NCI-H1694 (cell line): ENCODE measurements around the gene ERICH3.
A peak's percentile ranks its signal among the peaks of the same experiment; 100 is the strongest.
"Not testable (repeated sequence)": the region's sequence is repeated elsewhere in the genome, so short reads cannot be mapped to it uniquely, and the experiment has no call there.

Experiments used
- DNase-seq: peaks from one replicate; lab custom pipeline; 2025; lab: John Stamatoyannopoulos, UW

The ERICH3 gene

GRCh38 chr1:74681001-74681400, 7.4 kb upstream of the ERICH3 start:
- DNase-seq, result no peak

DNA sequence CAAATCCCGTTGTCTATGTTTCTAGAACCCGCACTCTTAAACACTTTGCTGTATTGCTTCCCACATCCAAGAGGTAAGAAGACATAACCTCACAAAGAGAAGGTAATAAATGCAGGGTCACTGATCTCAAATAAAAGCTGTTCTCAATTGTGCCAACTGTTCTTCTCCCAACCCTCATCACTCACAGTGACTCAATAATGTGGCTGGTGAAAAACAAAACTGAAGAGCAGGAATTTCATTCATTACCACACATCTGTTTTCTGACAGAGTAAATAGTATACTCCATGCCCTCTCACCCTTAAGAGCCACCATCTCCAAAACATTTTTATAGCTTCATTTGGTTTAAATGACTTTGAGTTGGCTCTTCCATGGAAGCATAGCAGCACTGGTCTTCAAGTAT, 6.2 kb upstream of the ERICH3 start:
- no peak for DNase-seq

DNA sequence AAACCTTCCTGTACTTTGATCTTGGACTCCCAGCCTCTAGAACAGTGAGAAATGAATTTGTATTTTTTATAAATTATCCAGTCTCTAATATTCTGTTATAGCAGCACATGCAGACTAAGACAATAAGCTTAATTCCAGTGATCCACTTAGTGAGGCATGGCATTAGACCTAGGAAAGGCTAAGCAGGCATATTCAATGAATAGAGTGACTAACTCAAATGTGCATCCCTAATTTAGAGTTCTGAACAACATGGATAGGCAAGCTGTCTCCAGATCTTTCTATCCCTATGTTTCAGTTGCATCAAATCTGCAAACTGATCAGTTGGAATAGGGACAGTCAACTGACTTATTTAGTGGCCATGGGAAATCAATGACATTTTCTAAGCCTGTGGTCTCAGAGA, 4.3 kb upstream of the ERICH3 start:
- no peak for DNase-seq

- no peak for DNase-seq
Measured at GRCh38 chr1:74674278-74675048, 871 bp upstream of the ERICH3 start.

- not testable (repeated sequence) for DNase-seq
Measured at GRCh38 chr1:74670866-74671265, 2.7 kb downstream of the ERICH3 start.

DNA sequence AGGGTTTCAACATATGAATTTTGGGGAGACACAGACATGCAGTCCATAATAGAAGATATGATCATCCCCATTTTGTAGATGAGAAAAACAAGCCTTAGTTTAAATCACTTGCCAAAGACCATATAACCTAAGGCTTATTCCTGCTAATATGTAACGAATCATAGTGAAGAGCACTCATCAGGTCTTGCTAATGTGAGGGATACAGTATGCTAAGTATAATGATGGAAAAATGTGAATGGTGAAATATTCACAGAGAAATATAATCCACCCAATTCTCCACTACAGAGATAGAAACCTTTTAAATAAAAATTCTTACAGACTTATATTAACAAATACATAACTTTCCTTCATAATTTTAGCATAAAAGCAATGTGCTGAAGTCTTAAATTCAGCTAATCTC, 18.9 kb downstream of the ERICH3 start:
- no peak for DNase-seq

DNA sequence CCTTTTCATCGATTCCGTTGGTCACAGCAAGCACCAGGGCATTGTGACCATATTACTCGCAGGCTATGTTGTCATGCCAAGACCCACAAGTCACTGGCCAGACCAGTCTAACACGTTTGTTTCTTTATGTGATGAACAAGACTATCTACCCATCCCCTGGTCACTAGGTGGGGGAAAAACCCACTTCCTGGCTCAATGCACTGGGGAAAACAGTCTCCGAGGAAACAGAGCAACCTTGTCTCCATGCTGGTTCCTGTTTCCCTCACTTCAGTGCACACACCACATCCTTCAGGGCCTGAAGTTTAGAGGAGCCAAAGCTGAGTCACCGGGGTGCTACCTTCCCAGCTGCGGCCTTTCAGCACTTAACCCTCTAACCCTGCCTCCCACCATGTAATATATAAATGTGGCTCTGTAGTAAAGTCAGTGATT, 20.9 kb downstream of the ERICH3 start:
- DNase-seq, result no peak

DNA sequence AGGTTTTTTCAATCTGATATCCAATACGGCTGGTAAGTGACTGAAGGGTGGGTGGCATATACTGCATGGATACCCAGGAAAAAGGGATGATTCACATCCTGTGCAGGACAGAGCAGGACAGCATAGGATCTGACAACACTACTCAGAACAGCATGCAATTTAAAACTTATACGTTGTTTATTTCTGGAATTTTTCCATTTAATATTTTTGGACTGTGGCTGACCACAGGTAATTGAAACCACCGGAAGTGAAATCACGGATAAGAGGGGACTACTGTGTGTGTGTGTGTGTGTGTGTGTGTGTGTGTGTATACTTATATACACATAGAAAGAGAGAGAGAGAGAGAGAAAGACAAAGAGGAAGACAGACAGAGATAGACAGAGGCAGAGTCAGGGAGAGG, 23.0 kb downstream of the ERICH3 start:
- no peak for DNase-seq

DNA sequence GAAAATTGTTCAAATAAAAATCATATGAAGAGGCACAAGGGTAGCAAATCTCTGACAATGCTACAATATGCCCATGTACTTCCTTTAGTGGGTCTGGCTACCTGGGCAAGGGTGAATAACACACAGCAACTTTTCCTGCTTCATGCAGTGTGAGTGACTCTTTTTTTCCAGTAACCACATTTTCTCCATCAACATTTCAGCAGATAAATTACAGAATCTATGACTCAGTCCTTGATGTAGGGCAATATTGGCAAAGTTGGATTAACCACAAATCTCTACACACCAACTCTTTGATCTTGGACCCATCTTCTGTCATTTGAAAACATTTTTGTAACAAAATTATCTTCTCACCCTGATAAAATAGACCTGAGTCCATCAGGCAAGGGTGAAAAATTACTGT, 31.7 kb downstream of the ERICH3 start:
- no peak for DNase-seq

DNA sequence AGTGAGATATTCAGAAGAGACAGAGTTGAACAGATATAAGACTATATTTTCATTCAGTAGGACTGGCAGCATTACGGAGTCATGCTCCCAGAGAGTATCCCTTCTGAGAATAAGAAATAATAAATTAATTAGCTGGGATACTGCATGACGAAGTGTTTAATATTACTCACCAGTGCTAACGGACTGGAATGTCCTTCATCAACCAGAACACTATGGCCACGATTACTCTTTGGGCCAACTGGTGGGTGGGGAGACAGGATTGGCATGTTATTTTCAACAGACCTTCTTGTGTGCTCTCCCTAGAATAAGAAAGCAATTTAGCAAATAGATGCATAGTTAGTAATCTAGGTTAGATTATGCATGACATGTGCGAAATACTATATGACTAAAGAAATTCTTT, 32.4 kb downstream of the ERICH3 start:
- DNase-seq, result no peak

DNA sequence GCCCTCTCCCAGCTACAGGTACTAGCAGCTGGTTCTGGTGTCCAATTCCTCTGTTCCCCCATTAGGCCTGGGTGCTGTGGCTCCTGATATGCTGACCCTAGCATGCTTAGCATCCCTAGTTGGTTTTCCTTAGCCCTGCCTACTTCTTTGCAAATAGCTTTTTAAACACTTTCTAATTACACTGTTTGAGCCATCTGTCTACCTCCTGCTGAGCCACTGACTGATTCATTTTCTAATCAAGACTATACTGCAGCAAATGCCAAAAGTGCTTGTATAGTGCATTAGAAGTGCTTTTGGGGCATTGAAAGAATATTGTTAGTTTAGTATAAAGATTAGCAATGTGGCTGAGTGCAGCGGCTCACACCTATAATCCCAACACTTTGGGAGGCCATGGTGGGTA, 36.3 kb downstream of the ERICH3 start:
- DNase-seq, result peak; percentile 76

DNA sequence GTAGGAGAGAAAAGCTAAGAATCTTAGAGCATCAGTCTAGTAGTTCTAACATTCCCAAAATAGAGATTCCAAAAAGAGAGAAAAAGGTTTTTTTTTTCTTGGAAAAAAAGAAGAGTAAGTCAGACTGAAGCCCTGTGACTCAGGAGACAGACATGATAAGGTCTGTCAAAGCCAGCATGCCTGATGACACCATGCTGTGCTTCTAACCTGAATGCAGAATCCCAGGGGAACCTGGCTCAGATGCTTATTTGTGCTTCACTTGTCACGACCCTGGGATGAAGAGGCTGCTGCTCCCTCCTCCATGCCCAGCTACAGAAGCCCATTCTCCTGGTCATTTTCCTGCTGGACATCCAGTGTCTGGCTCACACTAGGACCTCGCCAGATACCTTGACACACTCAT, 44.3 kb downstream of the ERICH3 start:
- peak; percentile 3 for DNase-seq

DNA sequence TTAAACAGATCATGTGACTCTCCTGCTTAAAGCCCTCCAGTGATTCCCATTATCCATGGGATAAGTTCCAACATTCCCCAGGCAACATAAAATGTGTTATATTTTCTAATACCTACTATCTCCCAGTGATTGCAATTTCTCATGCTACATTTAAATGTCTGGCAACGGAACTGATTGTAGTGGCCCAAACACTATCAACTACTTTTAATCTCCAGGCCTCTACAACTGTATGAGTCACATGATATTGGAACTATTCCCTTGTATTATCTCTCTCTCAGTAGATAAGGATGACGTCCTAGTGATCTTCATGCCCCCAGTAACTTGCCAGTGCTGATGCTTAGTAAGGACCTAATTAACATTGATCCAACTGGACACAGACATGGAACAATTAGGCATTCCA, 49.9 kb downstream of the ERICH3 start:
- DNase-seq, result no peak

DNA sequence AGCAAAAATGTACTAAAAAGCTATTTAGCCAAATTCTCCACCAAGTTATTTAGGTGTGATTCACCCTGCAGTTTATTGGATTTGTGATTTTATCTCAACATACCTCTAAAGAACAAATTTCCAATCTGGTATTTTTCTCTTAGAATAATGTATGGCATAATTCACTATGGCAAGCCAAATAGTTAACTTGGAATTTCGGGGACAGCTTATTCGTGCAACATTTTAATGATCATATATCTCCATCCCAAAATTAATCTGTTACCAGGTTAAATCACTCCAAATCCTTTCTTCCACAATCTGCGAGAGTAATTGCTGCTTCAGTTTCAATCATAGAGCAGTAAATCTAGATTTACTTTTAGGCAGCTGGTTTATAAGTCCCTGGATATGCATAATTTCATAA, 53.4 kb downstream of the ERICH3 start:
- DNase-seq, result no peak

- DNase-seq, result no peak
Measured at GRCh38 chr1:74618974-74619373, 54.6 kb downstream of the ERICH3 start.

- DNase-seq, result no peak
Measured at GRCh38 chr1:74613894-74614293, 59.7 kb downstream of the ERICH3 start.

DNA sequence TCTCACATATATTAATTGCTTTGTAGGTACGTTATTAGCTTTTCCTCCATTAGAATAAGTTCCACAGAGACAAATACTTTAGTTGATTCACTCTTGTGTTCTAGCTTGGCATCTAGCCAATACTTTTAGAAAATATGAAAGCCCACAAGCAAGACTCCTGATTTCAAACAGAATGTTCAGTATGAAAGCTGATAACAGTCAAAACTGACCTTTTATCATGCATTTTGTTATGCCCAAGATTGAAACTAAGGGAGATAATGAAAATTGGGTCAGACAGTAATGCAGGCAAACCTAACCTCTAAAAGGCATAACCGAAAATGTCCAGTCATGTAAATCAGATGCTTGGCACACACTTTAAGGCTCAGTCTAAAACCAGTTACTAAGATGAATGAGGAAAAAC, 61.7 kb downstream of the ERICH3 start:
- DNase-seq, result no peak

DNA sequence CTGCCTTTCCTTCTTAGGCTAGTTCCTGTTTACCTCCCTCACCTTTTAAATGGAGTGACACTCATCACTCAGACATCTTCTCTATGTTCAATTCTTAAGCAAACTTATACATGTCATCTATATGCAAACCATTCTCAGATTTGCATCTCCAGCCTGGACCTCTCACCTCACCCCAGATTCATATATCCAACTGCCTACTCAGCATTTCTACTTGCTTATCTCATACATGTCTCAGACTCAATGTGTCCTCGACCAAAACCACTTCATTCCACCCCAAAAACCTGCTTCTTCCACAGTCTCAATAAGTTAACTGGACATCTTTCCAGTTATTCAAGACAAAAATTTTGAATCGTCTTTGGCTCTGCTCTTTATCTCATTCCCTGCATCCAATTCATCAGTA, 62.6 kb downstream of the ERICH3 start:
- no peak for DNase-seq

GRCh38 chr1:74609810-74610371, 63.7 kb downstream of the ERICH3 start:
- DNase-seq, result no peak

GRCh38 chr1:74596717-74597116, 76.9 kb downstream of the ERICH3 start:
- no peak for DNase-seq

GRCh38 chr1:74593887-74594866, 79.4 kb downstream of the ERICH3 start:
- DNase-seq, result no peak

DNA sequence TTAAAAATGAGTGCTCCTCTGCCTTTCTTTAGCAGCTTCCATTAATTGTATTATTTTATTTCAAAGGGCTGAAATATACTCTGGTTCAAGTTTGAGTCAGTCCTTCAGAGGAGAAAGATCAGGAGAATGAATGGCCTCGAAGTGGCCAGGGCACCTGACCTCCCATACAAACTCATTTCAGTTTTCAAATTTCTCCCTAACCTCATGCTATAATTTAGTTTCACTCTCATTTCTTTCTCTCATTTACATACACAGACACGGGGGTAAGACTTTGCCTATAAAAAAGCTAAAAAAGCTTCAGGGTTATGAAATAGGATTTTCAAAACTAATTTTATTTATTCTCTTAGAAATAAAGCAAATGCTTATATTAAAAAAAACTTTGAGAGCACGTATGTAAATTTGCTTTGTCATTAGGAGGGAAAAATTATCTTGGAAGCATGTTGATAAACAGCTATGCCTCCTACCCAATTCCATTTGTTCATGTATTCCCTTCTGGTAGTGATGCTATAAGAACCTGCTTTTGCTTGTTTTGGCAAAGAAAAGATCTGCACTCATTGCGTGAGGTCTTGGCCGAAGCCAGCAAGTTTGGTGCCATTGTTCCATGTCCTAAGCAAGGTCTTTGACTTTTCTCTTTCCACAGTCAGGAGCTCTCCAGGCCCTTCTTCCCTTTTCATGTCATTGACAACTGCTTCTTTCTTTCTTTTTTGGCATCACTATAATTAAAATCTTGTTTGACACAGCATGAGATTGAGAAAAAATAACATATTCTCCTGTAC, 80.8 kb downstream of the ERICH3 start:
- DNase-seq, result no peak
